ENCODE results near the gene FAM174B. TPM values are rescaled to one million over a fixed set of nuclear protein-coding genes. Genes with fewer than 3 reads are reported as not detected.

FAM174B gene
- polyA plus RNA-seq, 1 donor from 2014 or later: 20.1 TPM

GRCh38 chr15:92652576-92652966 lies 3.0 kb downstream of the FAM174B start:
- Histone ChIP-seq H3F3A (ENCODE audit: insufficient read depth, low read length, poor library complexity, severe bottlenecking) (peaks cover 2% of the 10 kb centered on the region), H3K27me3 (ENCODE audit: insufficient read depth, low read depth, low read length) (no peaks in the 10 kb centered on the region), H3K27ac (ENCODE audit: low read length) (no peak overlapping the region), H4K20me1 (ENCODE audit: insufficient read depth) (no peaks in the 10 kb centered on the region), H3K36me3 (ENCODE audit: insufficient read depth, low read length) (no peaks in the 10 kb centered on the region), H3K4me3 (ENCODE audit: low read length) (no peak overlapping the region), H3K9me2 (ENCODE audit: insufficient read depth, low read length) (no peaks in the 10 kb centered on the region), H3K9ac (ENCODE audit: low read length) (no peak overlapping the region), H3K9me3 (ENCODE audit: low read length) (peaks cover 9% of the 10 kb centered on the region), H3K79me2 (replicated peaks; ENCODE audit: insufficient read depth, low read length) (peaks cover 2% of the 10 kb centered on the region), H3K4me2 (ENCODE audit: low read length) (no peak overlapping the region), H2AFZ (ENCODE audit: low read depth, low read length) (no peak overlapping the region)
- TF ChIP-seq POLR2AphosphoS5 (IDR thresholded peaks at IDR 0.05) (no peak), EZH2 (IDR thresholded peaks at IDR 0.05; ENCODE audit: borderline replicate concordance, insufficient read depth, low read length, poor library complexity, severe bottlenecking) (no peak), EP300 (conservative IDR thresholded peaks at IDR 0.05; ENCODE audit: poor library complexity, severe bottlenecking) (no peak), MXI1 (conservative IDR thresholded peaks at IDR 0.05; ENCODE audit: poor library complexity, severe bottlenecking) (no peak), RAD21 (conservative IDR thresholded peaks at IDR 0.05) (no peak), TAF1 (IDR thresholded peaks at IDR 0.05; ENCODE audit: low read depth) (no peak)
- TF ChIP-seq, protein P1, sequence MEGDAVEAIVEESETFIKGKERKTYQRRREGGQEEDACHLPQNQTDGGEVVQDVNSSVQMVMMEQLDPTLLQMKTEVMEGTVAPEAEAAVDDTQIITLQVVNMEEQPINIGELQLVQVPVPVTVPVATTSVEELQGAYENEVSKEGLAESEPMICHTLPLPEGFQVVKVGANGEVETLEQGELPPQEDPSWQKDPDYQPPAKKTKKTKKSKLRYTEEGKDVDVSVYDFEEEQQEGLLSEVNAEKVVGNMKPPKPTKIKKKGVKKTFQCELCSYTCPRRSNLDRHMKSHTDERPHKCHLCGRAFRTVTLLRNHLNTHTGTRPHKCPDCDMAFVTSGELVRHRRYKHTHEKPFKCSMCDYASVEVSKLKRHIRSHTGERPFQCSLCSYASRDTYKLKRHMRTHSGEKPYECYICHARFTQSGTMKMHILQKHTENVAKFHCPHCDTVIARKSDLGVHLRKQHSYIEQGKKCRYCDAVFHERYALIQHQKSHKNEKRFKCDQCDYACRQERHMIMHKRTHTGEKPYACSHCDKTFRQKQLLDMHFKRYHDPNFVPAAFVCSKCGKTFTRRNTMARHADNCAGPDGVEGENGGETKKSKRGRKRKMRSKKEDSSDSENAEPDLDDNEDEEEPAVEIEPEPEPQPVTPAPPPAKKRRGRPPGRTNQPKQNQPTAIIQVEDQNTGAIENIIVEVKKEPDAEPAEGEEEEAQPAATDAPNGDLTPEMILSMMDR (IDR thresholded peaks at IDR 0.05; ENCODE audit: poor library complexity, severe bottlenecking): no peak
- TF ChIP-seq, protein P2, sequence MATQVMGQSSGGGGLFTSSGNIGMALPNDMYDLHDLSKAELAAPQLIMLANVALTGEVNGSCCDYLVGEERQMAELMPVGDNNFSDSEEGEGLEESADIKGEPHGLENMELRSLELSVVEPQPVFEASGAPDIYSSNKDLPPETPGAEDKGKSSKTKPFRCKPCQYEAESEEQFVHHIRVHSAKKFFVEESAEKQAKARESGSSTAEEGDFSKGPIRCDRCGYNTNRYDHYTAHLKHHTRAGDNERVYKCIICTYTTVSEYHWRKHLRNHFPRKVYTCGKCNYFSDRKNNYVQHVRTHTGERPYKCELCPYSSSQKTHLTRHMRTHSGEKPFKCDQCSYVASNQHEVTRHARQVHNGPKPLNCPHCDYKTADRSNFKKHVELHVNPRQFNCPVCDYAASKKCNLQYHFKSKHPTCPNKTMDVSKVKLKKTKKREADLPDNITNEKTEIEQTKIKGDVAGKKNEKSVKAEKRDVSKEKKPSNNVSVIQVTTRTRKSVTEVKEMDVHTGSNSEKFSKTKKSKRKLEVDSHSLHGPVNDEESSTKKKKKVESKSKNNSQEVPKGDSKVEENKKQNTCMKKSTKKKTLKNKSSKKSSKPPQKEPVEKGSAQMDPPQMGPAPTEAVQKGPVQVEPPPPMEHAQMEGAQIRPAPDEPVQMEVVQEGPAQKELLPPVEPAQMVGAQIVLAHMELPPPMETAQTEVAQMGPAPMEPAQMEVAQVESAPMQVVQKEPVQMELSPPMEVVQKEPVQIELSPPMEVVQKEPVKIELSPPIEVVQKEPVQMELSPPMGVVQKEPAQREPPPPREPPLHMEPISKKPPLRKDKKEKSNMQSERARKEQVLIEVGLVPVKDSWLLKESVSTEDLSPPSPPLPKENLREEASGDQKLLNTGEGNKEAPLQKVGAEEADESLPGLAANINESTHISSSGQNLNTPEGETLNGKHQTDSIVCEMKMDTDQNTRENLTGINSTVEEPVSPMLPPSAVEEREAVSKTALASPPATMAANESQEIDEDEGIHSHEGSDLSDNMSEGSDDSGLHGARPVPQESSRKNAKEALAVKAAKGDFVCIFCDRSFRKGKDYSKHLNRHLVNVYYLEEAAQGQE (IDR thresholded peaks at IDR 0.05; ENCODE audit: borderline replicate concordance): no peak

- Histone ChIP-seq H4K20me1 (ENCODE audit: insufficient read depth) (no peaks in the 10 kb centered on the region), H3K27ac (ENCODE audit: low read length) (no peak overlapping the region), H3K9me3 (ENCODE audit: low read length) (peaks cover 9% of the 10 kb centered on the region), H3K27me3 (ENCODE audit: insufficient read depth, low read depth, low read length) (no peaks in the 10 kb centered on the region), H3K4me3 (ENCODE audit: low read length) (no peak overlapping the region), H2AFZ (ENCODE audit: low read depth, low read length) (no peak overlapping the region), H3K36me3 (ENCODE audit: insufficient read depth, low read length) (no peaks in the 10 kb centered on the region), H3K79me2 (replicated peaks; ENCODE audit: insufficient read depth, low read length) (peaks cover 2% of the 10 kb centered on the region), H3F3A (ENCODE audit: insufficient read depth, low read length, poor library complexity, severe bottlenecking) (peaks cover 2% of the 10 kb centered on the region), H3K9ac (ENCODE audit: low read length) (no peak overlapping the region), H3K4me2 (ENCODE audit: low read length) (no peak overlapping the region), H3K9me2 (ENCODE audit: insufficient read depth, low read length) (no peaks in the 10 kb centered on the region)
- TF ChIP-seq, protein P1 (IDR thresholded peaks at IDR 0.05; ENCODE audit: poor library complexity, severe bottlenecking): no peak
- TF ChIP-seq SMC3 (conservative IDR thresholded peaks at IDR 0.05; ENCODE audit: poor library complexity): no peak
- no peak for TF ChIP-seq EZH2 (IDR thresholded peaks at IDR 0.05; ENCODE audit: borderline replicate concordance, insufficient read depth, low read length, poor library complexity, severe bottlenecking)
- no peak for TF ChIP-seq EP300 (conservative IDR thresholded peaks at IDR 0.05; ENCODE audit: poor library complexity, severe bottlenecking)
- TF ChIP-seq, protein P2 (IDR thresholded peaks at IDR 0.05; ENCODE audit: borderline replicate concordance): no peak
- no peak for TF ChIP-seq POLR2AphosphoS5 (IDR thresholded peaks at IDR 0.05)
- TF ChIP-seq RAD21 (conservative IDR thresholded peaks at IDR 0.05): no peak
- TF ChIP-seq MXI1 (conservative IDR thresholded peaks at IDR 0.05; ENCODE audit: poor library complexity, severe bottlenecking): no peak
- TF ChIP-seq TAF1 (IDR thresholded peaks at IDR 0.05; ENCODE audit: low read depth): no peak
These were observed 3.5 kb downstream of the FAM174B start for GRCh38 chr15:92651877-92652575.
